ACHN (cell line): Measurements from ENCODE around the gene CACNA1D.
A peak's percentile ranks its signal among the peaks of the same experiment; 100 is the strongest.
"Not testable (repeated sequence)": the region's sequence is repeated elsewhere in the genome, so short reads cannot be mapped to it uniquely, and the experiment has no call there.

Experiments used
- DNase-seq: peaks from one replicate; pipeline ENCODE4 v3.0.0-alpha.2; 2015
- in situ Hi-C: cut with HindIII; loops from 2 replicates; pipeline ENCODE4 v1.10.0; 2017; ENCODE audit warnings: low sequenced_read_pairs, low pct_ligation_motif_present, low pct_unique_long_range_greater_than_20kb

Gene CACNA1D

DNA sequence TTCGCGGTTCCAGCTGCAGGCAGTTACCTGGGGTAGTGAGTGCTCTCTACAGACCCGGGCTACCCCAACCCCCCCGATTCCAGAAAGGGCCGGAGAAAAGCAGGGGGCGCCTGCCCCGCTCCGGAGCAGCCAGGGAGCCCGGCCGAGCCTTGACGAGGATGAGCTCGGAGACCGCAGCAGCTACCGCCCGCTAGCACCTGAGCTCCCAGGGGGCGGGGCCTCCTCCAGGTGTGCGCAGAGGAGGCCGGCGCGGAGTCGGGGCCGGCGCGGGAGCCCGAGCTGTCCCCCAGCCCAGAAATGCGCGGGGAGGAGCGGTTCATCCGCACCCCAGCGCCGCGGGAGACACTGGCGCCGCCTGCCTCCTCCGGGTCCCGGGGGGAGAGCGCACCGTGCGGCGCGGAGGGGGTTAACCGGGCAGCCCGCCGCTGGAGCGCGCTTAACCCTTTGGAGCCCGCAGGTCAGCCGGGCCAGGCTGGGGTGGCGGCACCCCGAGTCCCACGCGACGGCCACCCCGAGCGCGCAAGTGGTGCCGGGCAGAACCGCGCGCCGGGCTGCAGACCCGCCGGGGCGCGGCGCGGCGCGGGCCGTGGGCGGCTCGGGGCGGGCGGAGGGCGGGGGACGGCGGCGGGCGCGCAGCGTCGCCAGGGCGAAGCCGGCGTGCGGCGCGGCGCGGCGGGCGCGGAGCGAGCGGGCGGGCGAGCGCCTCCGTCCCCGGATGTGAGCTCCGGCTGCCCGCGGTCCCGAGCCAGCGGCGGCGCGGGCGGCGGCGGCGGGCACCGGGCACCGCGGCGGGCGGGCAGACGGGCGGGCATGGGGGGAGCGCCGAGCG lies at the start of gene CACNA1D:
Gene CACNA1D (plus strand): TSS at position 649 of the 829 bp plus-strand sequence. CDS start 556 bp downstream, outside the sequence.
- in situ Hi-C loops, result no loop called here
- no peak for DNase-seq

DNA sequence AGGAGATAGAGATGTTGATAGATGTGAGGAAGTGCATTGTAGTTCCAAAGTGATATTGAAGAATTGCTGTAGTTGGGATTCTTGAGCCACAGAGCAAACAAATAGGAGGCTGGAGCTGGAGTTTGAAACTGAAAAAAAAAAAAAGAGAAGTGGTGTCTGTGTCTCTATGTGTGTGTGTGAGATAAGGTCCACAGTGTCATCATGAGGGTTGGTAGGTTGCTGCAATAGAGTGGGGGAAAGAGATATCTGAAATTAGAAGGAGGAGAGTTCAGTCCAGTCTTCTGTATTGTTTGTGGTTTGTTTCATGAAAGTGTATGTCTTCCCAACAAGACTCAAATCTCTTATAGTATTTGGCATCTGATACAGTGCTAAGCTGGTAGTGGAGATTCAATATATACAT lies 37.3 kb upstream of the CACNA1D start:
- in situ Hi-C loops, result no loop called here
- DNase-seq, result no peak

DNA sequence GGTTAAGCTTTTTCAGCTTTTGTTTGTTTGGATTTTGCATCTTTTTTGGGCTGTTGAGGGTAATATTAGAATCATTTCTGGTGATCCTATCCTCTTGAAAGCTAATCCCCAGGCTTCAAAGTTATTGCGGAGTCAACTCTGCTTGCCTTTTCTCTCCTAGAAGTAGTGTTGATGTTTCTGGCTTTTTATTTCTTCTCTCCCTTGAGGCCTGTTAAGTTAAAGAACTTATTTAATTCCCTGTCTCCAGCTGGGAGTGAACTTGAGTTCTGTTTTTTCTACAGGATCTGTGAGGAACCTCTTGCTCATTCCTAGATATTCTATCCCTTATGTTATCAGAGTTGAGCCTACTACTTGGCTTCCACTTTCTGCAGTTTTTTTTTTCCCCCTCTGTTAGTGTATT lies 34.1 kb upstream of the CACNA1D start:
- DNase-seq, result no peak
- in situ Hi-C loops, result no loop called here

DNA sequence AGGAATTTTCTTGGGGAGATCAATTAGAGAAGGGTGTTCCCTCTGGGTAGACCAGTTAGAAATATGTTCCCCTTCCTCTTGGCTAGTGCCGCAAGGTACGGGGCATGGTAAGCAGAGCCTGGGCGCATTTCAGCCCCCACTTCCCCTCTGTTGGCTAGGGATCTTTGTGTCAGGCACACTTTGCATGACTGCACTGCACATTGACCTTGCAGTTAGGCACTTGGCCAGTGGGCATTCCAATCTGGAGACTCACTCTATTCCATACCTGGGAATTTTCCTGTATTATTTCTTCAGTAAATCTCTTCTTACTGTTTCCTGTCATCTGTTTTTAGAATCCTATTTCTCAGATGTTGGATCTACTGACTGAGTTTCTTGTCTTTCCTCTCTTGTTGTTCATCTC lies 30.0 kb upstream of the CACNA1D start:
- DNase-seq, result peak; percentile 86
- in situ Hi-C loops, result no loop called here

DNA sequence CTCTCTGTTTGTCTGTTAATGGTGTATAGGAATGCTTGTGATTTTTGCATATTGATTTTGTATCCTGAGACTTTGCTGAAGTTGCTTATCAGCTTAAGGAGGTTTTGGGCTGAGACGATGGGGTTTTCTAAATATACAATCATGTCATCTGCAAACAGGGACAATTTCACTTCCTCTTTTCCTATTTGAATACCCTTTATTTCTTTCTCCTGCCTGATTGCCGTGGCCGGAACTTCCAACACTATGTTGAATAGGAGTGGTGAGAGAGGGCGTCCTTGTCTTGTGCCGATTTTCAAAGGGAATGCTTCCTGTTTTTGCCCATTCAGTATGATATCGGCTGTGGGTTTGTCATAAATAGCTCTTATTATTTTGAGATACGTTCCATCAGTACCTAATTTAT lies 24.7 kb upstream of the CACNA1D start:
- in situ Hi-C loops, DNase-seq: not testable (repeated sequence)

DNA sequence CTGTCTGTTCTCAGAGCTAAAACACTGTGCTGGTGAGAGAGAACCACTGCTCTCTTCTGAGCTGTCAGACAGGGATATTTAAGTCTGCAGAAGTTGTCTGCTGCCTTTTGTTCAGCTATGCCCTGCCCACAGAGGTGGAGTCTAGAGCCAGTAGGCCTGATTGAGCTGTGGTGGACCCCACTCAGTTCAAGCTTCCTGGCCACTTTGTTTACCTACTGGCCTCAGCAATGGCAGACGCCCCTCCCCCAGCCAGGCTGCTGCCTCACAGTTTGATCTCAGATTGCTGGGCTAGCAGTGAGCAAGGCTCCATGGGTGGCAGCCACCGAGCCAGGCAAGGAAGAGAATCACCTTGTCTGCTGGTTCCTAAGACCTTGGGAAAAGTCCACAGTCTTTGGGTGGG lies 21.0 kb upstream of the CACNA1D start:
- in situ Hi-C loops, result no loop called here

DNA sequence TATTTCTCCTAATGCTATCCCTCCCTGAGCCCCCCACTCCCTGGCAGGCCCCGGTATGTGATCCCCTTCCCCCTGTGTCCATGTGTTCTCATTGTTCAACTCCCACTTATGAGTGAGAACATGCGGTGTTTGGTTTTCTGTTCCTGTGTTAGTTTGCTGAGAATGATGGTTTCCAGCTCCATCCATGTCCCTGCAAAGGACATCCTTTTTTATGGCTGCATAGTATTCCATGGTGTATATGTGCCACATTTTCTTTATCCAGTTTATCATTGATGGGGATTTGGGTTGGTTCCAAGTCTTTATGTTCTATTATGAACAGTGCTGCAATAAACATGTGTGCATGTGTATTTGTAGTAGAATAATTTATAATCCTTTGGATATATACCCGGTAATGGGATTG lies 18.0 kb upstream of the CACNA1D start:
- DNase-seq, in situ Hi-C loops: not testable (repeated sequence)

More for the DNA sequence above, 21.0 kb upstream of the CACNA1D start:
- DNase-seq, result no peak

DNA sequence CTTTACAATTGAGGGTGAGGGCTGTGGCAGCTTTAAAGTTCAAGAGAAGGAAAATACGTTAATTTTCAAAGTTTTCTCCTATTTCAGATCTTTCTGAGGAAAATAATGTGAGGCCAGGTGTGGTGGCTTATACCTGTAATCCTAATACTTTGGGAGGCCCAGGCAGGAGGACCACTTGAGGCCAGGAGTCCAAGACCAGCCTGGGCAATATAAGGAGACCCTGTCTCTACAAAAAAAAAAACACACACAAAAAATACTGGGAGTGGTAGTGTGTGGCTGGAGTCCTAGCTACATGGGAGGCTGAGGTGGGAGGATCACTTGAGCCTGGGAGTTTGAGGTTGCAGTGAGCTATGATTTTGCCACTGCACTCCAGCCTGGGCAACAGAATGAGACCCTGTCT lies 16.7 kb upstream of the CACNA1D start:
- in situ Hi-C loops, DNase-seq: not testable (repeated sequence)

DNA sequence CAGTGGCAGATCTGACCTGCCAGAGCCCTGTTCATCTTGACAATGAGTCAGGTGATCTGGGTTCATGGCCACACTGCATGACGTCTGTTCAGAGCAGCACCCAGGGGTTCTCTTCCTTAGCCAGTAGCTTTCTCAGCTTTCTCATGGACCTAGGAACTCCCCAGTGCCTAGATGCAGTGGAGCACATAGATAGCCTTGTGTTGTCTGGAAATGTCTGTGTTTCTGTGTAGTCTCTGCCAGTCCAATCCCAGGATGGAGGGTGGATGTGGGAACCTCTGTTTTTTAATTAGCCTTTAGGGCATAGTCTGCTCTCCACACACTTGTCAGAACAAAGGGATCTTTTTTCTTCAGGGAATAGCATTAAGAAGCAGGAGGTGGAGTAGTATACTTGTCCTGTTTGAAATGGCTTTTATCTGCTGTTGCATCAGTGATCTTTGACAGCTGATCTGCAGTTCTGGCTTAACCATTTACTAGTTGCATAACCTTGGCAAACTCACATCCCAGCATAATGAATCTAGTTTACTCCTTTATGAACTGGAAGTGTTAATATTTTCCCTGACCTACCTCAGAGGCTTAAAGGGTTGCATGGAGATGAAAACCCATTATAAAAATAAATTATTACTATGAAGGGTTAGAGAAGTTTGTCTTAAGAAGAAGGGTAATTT lies 16.1 kb upstream of the CACNA1D start:
- peak; percentile 43 for DNase-seq

DNA sequence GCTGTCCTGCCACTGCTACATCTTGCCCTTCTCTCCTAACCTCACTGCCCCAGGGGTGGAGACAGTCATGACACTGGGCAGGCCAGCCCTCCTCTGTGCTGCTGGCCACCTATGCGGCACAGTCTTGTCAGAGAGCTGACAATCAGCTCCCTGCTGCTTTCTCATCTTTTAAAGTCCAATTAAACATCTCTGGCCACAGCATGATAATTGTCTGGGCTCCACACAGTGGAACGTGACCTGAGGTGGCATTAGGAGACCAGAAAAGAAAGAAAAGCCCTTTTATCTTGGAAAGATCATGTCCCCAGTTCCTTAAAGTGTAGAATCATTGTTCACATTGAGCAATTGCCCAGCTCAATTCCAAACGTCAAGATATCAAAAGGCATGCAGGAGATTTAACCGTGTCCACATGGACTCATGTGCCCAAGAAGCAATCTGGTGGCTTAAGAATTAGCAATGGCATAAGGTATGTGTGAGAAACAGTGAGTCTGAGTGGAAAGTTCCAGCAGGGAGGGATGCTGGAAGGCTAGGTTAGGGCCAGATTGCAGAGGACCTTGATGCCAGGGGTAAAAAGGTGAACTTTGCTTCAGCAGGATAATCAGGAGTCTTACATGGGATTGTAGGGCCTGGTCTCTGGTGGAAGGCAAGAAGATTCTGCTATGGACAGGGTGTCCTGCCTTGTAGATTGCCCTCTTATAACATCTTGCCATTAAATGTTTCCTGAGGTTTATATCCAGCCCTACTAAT lies 15.3 kb upstream of the CACNA1D start:
- no peak for DNase-seq
- in situ Hi-C loops, result no loop called here

More for the DNA sequence above, 16.1 kb upstream of the CACNA1D start:
- in situ Hi-C loops, result no loop called here

DNA sequence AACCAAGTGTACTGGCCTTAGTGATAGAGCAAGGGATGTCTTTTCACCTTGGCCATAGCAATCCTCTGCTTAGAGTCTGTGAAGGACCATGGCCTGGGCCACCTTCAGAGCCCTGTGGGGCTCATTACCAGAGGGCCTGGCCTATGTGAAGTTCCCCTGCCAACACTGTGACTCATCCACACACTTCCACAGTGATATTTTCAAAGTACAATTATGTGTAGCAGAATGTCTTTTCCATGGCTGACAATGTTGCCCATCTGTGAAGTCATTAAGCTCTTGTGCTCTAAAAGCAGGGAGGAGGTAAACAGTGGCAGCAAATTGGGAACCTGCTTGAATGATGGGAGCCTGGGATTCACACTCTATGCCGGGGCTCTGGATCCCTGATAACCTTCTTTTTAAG lies 12.2 kb upstream of the CACNA1D start:
- DNase-seq, result no peak
- in situ Hi-C loops, result no loop called here

DNA sequence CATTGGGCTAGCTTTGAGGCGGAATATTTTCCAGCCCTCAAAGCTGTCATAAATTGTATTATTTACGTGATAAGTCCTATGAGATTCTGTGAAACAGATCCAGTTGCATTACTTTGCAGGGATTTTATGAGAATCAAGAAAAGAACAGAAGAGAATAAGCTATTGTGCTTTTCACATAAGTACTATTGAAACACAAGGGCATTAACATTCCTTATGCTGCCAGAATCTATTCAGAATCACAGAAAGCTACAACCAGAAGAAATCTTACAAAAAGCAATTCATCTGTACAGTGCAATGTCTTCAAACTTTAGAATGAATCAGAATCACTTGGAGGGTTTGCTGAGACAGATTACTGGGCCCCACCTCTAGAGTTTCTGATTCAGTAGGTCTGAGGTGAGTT lies 10.6 kb upstream of the CACNA1D start:
- DNase-seq, result no peak
- in situ Hi-C loops, result no loop called here

DNA sequence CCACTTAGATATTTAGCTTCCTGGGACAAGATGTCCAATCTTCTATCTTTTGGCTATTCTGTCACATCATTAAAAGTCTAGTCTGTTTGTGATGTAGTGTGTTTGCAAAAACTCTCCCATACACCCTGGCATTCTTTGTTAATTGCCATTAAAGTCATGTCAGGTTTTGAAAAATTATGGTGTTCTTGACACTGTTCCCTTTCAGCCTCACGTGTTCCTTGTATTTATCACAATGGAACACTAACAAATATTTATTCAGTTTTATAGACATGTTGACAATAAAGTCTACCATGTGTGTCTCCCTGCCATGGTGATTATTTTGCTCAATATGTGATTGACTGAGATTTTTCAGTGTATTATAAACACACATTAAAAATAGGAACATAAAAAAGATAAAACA lies 9.4 kb upstream of the CACNA1D start:
- in situ Hi-C loops, result no loop called here
- DNase-seq, result no peak

DNA sequence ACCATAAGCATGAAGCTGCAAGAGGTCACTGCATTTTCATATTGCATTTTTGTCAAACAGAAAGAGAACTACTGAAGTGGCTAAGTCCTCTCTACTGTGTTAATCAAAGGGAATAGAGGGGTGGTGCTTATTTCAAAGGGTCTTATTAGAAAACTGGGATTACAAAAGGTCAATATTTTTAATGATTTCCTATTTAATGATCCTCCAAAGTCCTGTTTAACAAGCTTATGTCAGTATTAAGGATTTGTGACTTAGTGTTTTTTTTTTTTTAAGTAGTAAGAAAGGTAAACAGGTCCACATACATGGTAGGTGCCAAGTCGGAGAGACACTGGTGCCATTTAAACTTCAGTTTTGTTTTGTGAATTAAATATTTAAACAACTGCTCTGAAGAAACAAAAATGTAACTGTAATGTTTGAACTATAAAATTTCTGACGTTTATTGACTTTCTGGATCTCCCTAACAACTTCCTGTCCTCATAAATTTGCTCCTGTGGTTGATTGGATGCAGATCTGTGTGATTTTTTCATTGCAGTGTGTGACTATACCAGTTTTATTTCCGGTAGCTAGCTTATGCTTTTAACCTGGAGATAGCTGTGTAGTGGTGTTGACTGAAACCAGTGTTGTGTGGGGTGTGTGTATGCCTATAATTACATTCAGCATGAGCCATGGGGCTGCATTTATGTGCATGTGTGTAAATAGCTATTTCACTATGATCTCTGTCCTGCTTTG lies 8.6 kb upstream of the CACNA1D start:
- no peak for DNase-seq
- in situ Hi-C loops, result no loop called here

DNA sequence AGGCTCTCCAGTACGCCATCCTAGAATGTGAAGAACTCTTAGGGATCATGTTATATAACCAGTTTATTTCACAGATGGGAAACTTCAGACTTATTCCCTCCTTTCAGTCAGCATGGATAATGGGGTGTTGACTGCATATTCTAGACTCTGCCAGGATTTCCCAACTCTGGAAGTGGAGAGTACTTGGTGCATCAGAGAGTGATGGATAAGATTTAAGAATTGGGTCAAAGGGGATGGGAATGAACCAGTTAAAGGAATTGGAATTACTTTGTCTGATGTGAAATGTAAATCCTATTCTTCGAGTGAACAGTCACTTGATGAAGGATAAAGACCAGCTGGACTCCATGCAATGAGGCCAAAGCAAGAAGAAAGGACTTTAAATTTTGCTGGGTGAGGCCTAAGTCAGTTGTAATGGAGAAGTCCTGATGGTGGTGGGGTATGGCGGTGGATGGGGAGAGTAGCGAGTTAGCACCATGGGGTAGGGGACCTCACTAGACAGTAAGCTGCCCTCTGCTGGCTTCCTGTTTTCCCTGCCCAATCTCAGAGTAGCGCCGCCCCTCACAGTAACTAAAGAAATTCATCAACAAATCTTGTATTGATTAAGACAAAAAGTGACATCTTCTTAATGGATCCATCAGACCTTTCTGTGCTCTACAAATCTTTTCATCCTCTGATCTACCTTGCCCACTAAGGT lies 7.3 kb upstream of the CACNA1D start:
- DNase-seq, result no peak
- in situ Hi-C loops, result no loop called here

DNA sequence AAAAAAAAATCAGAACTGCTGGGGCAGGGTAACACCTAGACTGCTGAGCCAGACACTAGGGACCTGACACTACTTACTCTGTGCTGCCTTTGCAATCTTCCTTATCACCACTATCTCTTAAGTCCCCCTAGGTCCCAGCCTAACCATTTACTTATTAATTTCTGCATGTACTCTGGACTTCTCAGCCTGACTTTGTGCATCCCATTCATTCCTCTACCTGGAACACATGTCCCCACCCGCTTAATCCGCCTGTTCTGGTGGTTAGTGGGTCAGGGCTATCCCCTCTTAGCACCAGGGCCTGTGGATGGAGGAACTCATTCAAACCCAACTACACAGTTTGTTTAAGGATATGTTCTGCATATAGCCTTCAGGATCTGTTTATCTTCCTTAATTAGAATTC lies 5.0 kb upstream of the CACNA1D start:
- no peak for DNase-seq
- in situ Hi-C loops, result no loop called here

DNA sequence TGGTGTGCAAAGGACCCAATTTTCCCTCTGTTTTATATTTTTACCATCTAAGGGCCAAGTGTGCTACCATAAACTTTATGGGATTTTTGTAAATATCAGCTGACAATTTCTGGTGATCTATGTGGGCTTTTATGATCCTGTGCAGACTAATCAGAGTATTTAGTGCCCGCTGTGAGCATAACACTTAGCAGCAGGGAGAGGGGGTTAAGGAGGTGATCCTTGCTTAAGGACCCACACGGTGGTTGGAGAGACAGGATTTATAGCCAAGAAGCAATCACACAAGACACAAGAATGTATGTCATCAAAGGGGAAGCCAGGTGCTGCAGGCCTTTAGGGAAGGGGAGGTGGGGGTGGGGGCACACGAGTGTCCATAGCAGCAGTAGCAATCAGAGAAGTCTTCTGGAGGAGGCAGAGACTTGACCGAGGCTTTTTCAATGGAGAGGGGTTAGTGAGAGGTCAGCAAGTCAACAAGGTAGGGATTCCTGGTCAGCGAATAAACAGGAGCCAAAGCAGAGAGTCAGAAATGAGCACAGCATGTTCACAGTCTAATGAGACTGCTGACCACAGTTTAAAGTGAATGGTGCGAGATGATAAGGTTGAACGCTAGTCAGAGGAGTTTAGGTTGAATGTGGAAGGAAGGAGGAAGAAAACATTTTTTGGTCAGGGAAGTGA lies 4.5 kb upstream of the CACNA1D start:
- in situ Hi-C loops, result no loop called here
- no peak for DNase-seq
